Epithelial cell of esophagus (primary cell): ENCODE results near the gene NKRF.

ENCODE experiments used
- DNase-seq: peaks from one replicate; pipeline ENCODE4 v3.0.0; 2010; ENCODE audit warnings: low read depth
- H3K4me3 ChIP-seq: 2 replicates; pipeline ENCODE4 v1.5.1; 2011; ENCODE audit warnings: mild to moderate bottlenecking, low read length, control low read depth
- TF ChIP-seq, protein P1 (sequence below): IDR thresholded peaks from 2 replicates; pipeline ENCODE4 v1.5.1; 2011; ENCODE audit warnings: low read depth, mild to moderate bottlenecking, low read length, control low read depth, inconsistent platforms; ENCODE audit not compliant: insufficient read depth; ENCODE audit errors: missing control alignments

The NKRF gene

DNA sequence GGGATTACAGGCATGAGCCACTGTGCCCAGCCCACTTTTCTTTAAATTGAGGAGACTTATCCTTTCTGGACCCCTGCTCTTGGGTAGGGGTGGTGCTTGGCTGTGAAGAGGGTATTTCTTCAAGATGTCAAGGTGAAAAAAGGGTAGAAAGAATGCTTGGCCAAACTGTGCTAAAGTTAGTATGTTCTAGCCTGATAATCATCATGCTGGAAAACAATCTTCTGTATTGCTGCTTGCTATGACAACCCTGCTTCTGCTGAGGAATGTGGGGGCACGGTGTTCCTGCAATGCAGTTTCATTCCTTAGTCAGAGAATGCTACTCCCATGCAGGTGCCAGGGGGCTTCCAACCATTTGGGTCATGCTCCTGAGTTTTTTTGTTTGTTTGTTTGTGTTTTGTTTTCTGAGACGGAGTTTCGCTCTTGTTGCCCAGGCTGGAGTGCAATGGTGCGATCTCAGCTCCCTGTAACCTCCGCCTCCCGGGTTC, 35.8 kb downstream of the NKRF start:
- no peak for DNase-seq
- H3K4me3 ChIP-seq = no peak overlapping the region
- TF ChIP-seq, protein P1, sequence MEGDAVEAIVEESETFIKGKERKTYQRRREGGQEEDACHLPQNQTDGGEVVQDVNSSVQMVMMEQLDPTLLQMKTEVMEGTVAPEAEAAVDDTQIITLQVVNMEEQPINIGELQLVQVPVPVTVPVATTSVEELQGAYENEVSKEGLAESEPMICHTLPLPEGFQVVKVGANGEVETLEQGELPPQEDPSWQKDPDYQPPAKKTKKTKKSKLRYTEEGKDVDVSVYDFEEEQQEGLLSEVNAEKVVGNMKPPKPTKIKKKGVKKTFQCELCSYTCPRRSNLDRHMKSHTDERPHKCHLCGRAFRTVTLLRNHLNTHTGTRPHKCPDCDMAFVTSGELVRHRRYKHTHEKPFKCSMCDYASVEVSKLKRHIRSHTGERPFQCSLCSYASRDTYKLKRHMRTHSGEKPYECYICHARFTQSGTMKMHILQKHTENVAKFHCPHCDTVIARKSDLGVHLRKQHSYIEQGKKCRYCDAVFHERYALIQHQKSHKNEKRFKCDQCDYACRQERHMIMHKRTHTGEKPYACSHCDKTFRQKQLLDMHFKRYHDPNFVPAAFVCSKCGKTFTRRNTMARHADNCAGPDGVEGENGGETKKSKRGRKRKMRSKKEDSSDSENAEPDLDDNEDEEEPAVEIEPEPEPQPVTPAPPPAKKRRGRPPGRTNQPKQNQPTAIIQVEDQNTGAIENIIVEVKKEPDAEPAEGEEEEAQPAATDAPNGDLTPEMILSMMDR = no peak

- TF ChIP-seq, protein P1 = no peak
- DNase-seq = peak; percentile 91
- peak within 1 kb of the TSS; percentile 71 for H3K4me3 ChIP-seq
These were observed 41.0 kb downstream of the NKRF start, which contains the start of gene STEEP1 for GRCh38 chrX:119565107-119565663. Gene STEEP1, minus strand, starts transcription at chrX:119565409. Its CDS starts 54 bp downstream, at chrX:119565355.

DNA sequence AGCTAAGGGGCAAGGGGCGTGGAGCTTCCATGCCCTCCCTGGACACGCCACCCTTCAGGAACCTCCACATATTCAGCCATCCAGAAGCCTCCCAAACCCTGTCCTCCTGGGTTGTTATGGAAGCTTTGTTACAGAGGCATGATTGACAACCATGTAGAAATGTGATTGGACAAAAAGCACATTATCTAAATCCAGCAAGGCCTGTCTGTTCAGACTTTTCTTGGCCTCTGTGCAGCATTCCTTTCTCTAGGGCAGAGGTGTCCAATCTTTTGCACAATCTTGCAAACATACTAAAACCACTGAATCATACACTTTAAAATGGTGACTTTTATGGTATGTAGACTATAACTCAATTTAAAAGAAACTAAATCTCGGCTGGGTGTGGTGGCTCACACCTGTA, 53.7 kb downstream of the NKRF start:
- peak; percentile 66 for DNase-seq
- H3K4me3 ChIP-seq = no peak overlapping the region
- TF ChIP-seq, protein P1 = no peak

DNA sequence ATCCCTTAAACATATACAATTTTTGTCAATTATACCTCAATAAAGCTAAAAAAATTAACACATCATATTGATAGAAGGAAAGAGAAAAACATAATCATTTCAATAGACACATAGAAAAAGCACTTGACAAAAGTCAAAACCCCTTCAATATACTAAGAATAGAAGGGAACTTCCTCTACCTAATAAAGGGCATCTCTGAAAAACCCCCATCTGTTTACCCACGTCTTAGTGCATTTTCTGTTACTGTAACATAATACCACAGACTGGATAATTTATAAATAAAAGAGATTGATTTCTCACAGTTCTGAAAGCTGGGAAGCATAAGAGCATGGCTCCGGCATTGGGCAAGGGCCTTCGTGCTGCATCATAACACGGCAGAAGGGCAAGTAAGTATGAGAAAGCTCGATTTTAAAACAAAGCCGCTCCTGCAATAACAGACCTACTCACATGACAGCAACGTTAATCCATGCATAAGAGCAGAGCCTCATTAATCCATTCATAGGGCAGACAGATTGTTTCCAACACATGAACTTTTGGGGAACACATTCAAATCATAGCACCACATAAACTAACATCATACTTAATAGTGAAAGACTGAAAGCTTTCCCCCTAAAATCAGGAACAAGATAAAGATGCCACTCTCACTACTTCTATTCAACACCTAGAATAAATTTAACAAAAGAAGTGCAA, 56.8 kb downstream of the NKRF start:
- no peak overlapping the region for H3K4me3 ChIP-seq
- TF ChIP-seq, protein P1 = no peak
- no peak for DNase-seq

GRCh38 chrX:119541188-119541587, 65.0 kb downstream of the NKRF start:
- peak; percentile 76 for DNase-seq
- H3K4me3 ChIP-seq = no peak overlapping the region
- TF ChIP-seq, protein P1 = no peak

- TF ChIP-seq, protein P1 = no peak
- no peak for DNase-seq
- H3K4me3 ChIP-seq = no peak overlapping the region
These were observed 66.4 kb downstream of the NKRF start for GRCh38 chrX:119539872-119540271.
